GM10847 (cell line): ENCODE results near the gene FMO5.

Source experiments
- POLR2A ChIP-seq: IDR thresholded peaks from 2 replicates; pipeline ENCODE4 v1.6.1; 2011; ENCODE audit not compliant: insufficient read length; ENCODE audit errors: extremely low read depth

Gene FMO5

DNA sequence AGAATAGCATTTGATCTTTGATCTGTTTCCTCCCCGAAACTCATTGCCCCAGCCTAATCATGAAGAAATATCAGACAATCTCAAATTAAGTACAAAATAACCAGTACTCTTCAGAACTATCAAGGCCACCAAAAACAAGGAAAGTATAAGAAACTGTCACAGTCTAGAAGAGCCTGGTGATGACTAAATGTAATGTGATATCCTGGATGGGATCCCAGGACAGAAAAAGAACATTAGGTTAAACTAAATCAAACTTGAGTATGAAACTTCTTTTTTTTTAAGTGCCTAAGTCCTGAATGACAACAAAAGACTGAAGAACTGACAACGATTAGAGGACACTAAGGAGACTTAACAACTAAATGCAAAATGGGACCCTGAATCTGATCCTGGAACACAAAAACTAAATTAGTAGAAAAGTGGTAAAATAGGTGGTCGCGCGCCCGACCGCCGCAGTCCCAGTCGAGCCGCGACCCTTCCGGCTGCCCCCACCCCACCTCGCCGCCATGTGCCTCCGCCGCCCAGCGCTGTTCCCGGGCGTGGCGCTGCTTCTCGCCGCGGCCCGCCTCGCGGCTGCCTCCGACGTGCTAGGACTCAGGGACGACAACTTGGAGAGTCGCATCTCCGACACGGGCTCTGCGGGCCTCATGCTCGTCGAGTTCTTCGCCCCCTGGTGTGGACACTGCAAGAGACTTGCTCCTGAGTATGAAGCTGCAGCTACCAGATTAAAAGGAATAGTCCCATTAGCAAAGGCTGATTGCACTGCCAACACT lies 47.3 kb downstream of the FMO5 start:
- TF ChIP-seq POLR2A: no peak

GRCh38 chr1:147172168-147173016 lies 52.7 kb downstream of the FMO5 start, which contains the start of gene PRKAB2:
Gene PRKAB2 (minus strand): TSS chr1:147172470. CDS start chr1:147172144, 326 bp downstream.
- TF ChIP-seq POLR2A: peak; percentile 52

- TF ChIP-seq POLR2A: no peak
Measured at GRCh38 chr1:147171399-147172167, 53.6 kb downstream of the FMO5 start.

DNA sequence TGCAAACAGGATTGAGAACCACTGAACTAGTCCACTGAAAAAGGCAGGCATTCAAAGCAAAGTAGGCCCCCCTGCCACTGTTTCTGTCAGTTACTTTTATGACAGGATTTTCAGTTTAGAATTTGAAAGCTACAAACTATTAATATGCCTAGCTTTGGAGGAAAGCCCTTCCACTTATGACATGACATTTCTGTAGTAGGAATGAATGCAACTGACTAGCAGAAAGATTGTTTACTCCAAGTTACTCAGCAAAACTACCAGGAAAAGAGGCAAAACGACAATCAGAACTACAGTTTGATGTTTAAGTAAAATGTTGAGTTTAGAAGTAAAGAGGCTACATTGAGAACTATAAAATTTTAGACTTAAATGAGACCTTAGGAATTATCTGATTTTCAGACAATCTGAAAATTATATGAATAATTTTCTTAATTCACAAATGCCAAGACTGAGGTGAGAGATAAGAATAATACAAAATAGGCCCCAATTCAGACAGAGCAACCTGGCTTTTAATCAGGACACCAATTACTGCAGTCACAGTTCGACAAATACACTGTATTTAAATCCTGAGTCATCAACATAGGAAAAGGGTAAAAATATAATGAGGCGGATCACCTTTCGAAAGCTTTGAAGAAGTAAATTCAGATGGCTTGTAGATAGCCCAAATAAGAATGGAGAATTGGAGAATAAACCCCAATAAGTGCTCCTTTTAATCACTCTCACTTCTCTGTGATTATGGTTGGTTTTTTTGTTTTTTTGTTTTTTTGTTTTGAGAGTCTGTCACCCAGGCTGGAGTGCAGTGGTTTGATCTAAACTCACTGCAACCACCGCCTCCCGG lies 55.1 kb downstream of the FMO5 start:
- TF ChIP-seq POLR2A: no peak

DNA sequence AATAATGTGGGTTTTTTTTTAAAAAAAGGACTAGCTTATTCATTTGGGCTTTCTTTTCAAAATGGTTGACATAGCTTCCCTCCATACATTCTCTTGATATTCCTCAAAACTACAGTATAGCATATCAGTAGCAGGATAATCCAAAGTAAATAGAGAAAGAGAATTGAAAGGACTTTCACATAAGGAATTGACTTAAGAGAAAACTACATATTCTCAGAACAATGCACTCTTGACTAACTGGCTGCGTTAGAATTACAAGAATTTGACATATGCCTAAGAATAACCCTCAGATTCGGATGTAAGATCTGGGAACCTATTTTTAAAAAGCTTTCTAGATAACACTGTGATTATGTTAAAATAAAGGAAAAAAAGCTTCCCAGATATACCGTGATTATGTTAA lies 56.0 kb downstream of the FMO5 start:
- no peak for TF ChIP-seq POLR2A

DNA sequence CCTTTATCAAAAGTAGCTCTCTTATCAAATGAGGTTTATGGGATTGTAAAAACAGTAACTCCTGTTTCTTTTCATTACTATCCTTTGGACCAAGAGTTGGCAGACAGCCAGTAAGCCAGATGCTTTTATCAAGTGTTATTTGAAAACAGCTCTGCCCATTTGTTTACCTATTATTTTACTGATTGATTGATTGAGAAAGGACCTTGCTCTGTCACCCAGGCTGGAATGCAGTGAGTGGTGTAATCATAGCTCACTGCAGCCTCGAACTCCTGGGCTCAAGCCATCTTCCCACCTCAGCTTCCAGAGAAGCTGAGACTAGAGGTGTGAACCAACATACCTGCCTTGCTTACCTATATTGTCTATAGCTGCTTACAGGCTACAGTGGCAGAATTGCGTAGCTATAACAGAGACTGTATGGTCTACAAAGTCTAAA lies 56.5 kb downstream of the FMO5 start:
- no peak for TF ChIP-seq POLR2A

DNA sequence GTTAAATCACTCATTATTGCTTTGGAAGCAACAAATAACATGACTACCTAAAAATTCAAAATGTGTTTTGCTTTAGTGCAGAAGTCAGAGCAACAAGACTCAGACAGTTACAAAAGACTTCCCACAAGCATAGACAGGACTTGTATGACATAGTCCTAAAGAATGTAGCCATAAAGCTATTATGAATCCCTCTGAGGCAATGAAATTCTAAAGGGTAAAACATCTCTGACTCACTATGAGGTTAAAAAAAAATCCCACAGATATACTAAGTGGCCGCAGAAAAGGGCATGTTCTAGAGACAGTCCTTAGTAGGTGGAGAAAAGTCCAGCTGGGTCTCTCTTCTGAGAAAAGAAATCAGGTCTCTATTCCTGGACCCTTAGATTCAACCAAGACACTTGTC lies 57.8 kb downstream of the FMO5 start:
- TF ChIP-seq POLR2A: no peak

GRCh38 chr1:147163019-147163418 lies 62.1 kb downstream of the FMO5 start:
- no peak for TF ChIP-seq POLR2A

DNA sequence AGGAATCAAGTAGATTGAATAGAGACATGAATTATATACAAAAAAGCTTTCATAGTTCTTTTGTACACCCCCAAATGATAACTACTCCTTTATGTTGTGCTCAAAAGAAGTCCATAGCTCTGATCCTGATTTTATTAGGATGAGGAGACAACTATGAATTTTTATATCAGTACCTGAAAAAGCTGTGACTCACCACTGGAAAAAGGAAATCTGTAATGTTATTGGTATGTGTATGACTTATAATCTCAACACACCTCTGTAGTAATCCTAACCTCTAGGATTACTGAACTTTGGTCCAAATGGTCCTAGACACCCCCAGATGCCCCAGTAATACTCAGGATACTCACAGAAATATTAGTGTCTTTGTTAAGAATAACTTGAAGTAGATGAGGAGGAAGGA lies 63.0 kb downstream of the FMO5 start:
- TF ChIP-seq POLR2A: no peak

DNA sequence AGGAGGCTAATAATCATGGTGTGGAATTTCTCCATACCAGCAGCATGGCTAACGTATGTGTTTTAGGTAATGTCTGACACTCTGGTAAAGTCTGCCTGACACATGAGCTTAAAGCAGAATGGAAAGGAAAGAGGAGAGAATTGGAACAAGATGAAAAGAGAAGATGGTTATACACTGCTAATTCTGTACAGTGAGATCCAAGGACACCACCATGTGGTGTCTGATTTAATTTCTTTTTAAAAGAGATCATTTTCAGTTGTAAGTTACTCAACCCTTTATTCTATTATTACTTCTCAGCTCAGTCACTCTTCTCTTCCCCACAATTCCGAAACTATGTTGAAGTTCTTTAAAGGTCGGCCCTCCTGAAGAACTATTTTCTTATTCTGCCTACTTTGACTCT lies 68.5 kb downstream of the FMO5 start:
- no peak for TF ChIP-seq POLR2A

- TF ChIP-seq POLR2A: no peak
Measured at GRCh38 chr1:147152772-147153171, 72.4 kb downstream of the FMO5 start.

DNA sequence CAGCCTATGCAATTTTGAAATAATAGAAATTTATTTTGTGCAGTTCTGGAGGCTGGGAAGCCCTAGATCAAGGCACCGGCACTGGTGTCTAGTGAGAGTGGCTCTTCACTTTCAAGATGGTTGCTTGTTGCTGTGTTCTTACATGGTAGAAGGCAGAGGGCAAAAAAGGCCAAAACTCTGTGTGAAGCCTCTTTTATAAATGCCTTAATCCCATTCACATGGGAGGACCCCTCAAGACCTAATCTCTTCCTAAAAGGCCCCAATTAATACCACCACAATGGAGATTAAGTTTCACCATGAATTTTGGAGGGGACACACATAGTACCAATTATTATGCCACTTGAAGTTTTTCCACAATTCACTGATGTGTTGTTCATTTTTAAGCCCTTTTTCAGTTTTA lies 73.9 kb downstream of the FMO5 start:
- no peak for TF ChIP-seq POLR2A

- no peak for TF ChIP-seq POLR2A
Measured at GRCh38 chr1:147142886-147143285, 82.3 kb downstream of the FMO5 start.
